ENCODE measurements around the gene LRRC49. TPM values are rescaled to one million over a fixed set of nuclear protein-coding genes. Genes with fewer than 3 reads are reported as not detected.

The LRRC49 gene
- total and polyA plus RNA-seq, 2 donors (not counting 3 experiments of a cell fraction or from before 2014, with no cell fraction given) = 3.0 to 6.6 TPM

- no peak overlapping the region for H3K9ac ChIP-seq (replicated peaks; ENCODE audit: extremely low read depth, insufficient read depth, low read length)
- ChIA-PET CTCF (interaction anchor here (0.8 to 2.2 kb wide), 3 partner anchors 22 to 61 kb away, joined by 3 to 4 read pairs (median 4); no protein-coding TSS in a partner anchor), POLR2A (no interaction called here)
- intact Hi-C loops (cut with micrococcal nuclease) (no loop called here), dilution Hi-C loops (cut with MboI; ENCODE audit: extremely low pct_ligation_motif_present, low sequenced_read_pairs) (no loop called here)
- H3K4me2 ChIP-seq (ENCODE audit: insufficient read depth, low read length) = no peak overlapping the region
- no peak for DNase-seq (ENCODE audit: low read depth, low spot score)
- TF ChIP-seq CTCF (IDR thresholded peaks at IDR 0.05; ENCODE audit: extremely low read depth in 1 of 2, insufficient read depth in 1 of 2, low read depth in 1 of 2, low read length in 2 of 2) (no peak), POLR2A (IDR thresholded peaks at IDR 0.05; ENCODE audit: low read depth, low read length) (no peak), MAX (IDR thresholded peaks at IDR 0.05; ENCODE audit: insufficient read depth, insufficient read length) (no peak), GATA2 (IDR thresholded peaks at IDR 0.05; ENCODE audit: insufficient read depth, insufficient read length, low read depth, low read length) (no peak), EZH2 (IDR thresholded peaks at IDR 0.05; ENCODE audit: borderline replicate concordance, low read depth, low read length, severe bottlenecking) (no peak), FOS (IDR thresholded peaks at IDR 0.05; ENCODE audit: borderline replicate concordance, insufficient read depth, low read length) (no peak), POLR2AphosphoS5 (IDR thresholded peaks at IDR 0.05; ENCODE audit: insufficient read depth, low read depth, low read length) (no peak), MYC (IDR thresholded peaks at IDR 0.05; ENCODE audit: low read depth, low read length) (no peak), JUN (IDR thresholded peaks at IDR 0.05; ENCODE audit: borderline replicate concordance, insufficient read depth, insufficient read length, low read depth) (no peak)
- no peak overlapping the region for H3K27ac ChIP-seq (ENCODE audit: insufficient read depth, low read depth, low read length)
- no peaks in the 10 kb centered on the region for H3K36me3 ChIP-seq (ENCODE audit: control insufficient read depth in 2 of 2, extremely low read depth in 1 of 2, insufficient read depth in 2 of 2, low read length in 2 of 2)
- H3K27me3 ChIP-seq (ENCODE audit: control insufficient read depth in 2 of 2, insufficient read depth in 2 of 2, low read length in 2 of 2) = no peaks in the 10 kb centered on the region
- H3K9me3 ChIP-seq (replicated peaks; ENCODE audit: control insufficient read depth, insufficient read depth, low read length) = no peaks in the 10 kb centered on the region
- BruUV-seq (replicated peaks) = no TSS peak
- no peak for FAIRE-seq
- H3K79me2 ChIP-seq (ENCODE audit: control insufficient read depth, insufficient read depth, low read length) = no peaks in the 10 kb centered on the region
- H4K20me1 ChIP-seq (replicated peaks; ENCODE audit: control insufficient read depth, extremely low read depth, insufficient read depth, low read length) = no peaks in the 10 kb centered on the region
- no peaks in the 10 kb centered on the region for H3K4me1 ChIP-seq (ENCODE audit: control insufficient read depth, extremely low read depth, insufficient read depth, low read length)
- H2AFZ ChIP-seq (ENCODE audit: low read depth, low read length) = no peak overlapping the region
- no peaks in the 10 kb centered on the region for H3K9me1 ChIP-seq (replicated peaks; ENCODE audit: control insufficient read depth, extremely low read depth, insufficient read depth, low read length)
- H3K4me3 ChIP-seq (replicated peaks in 1 of 3; ENCODE audit: insufficient read depth in 1 of 3, low read depth in 1 of 3, low read length in 3 of 3) = no peak overlapping the region
These were observed 43.0 kb downstream of the LRRC49 start for GRCh38 chr15:70935631-70936030.
